GM12801 (cell line): Measurements from ENCODE around the gene LEMD2.

Source experiments
- CTCF ChIP-seq: IDR thresholded peaks from one replicate; pipeline ENCODE4 v1.5.1; 2011; ENCODE audit warnings: control low read depth; ENCODE audit not compliant: insufficient read length; ENCODE audit errors: extremely low read depth

Gene LEMD2

GRCh38 chr6:33822575-33823395 is 33.9 kb upstream of the LEMD2 start:
- no peak for TF ChIP-seq CTCF

GRCh38 chr6:33820784-33821520 is 32.0 kb upstream of the LEMD2 start:
- TF ChIP-seq CTCF: no peak

- no peak for TF ChIP-seq CTCF
These were observed 31.3 kb upstream of the LEMD2 start for GRCh38 chr6:33820243-33820642.

- TF ChIP-seq CTCF: no peak
These were observed 30.1 kb upstream of the LEMD2 start for GRCh38 chr6:33819021-33819420.

GRCh38 chr6:33818293-33818692 is 29.4 kb upstream of the LEMD2 start:
- TF ChIP-seq CTCF: no peak

- no peak for TF ChIP-seq CTCF
These were observed 28.6 kb upstream of the LEMD2 start for GRCh38 chr6:33817489-33817888.

GRCh38 chr6:33816911-33817310 is 28.0 kb upstream of the LEMD2 start:
- TF ChIP-seq CTCF: no peak
